Adrenal gland (tissue), 12 donors: ENCODE results near the gene GMPR2. TPM values are rescaled to one million over a fixed set of nuclear protein-coding genes. Genes with fewer than 3 reads are reported as not detected.

Source experiments
- DNase-seq, 7 donors: peaks; one replicate each; pipeline ENCODE4 v3.0.0-alpha.2; 2019 to 2020
- H3K27ac ChIP-seq, 5 donors: fragments of 200-600 bp; sonication (generic) in 4 of 5; 1 replicate in 3 of 5; 2 replicates in 2 of 5; pipeline versions ENCODE4 v1.5.1 to v1.8.0; 2016 to 2020; ENCODE audit warnings: mild to moderate bottlenecking in 1 of 5
- H3K27me3 ChIP-seq: fragments of 200-600 bp; 2 replicates; pipeline ENCODE4 v1.8.0; 2021
- H3K36me3 ChIP-seq, 2 donors: fragments of 200-600 bp; replicated peaks in 1 of 2; 1 replicate in 1 of 2; 2 replicates in 1 of 2; pipeline versions ENCODE4 v1.5.1 to v1.8.0; 2018 to 2022
- H3K4me1 ChIP-seq, 2 donors: fragments of 200-600 bp; replicated peaks in 1 of 2; 1 replicate in 1 of 2; 2 replicates in 1 of 2; pipeline versions ENCODE4 v1.5.1 to v1.8.0; 2018 to 2021
- H3K4me3 ChIP-seq, 4 donors: fragments of 200-600 bp; sonication (generic) in 3 of 4; one replicate each; pipeline ENCODE4 v1.5.1; 2016 to 2018
- H3K9me3 ChIP-seq, 3 donors: fragments of 200-600 bp; sonication (generic) in 1 of 3; replicated peaks in 1 of 3; 1 replicate in 2 of 3; 2 replicates in 1 of 3; pipeline versions ENCODE4 v1.5.1 to v1.8.0; 2016 to 2021
- POLR2A ChIP-seq, 2 donors: fragments of 450-650 bp; IDR thresholded peaks; one replicate each; pipeline ENCODE4 v1.6.1; 2017; ENCODE audit warnings: antibody characterized with exemption in 2 of 2, mild to moderate bottlenecking in 2 of 2, moderate library complexity in 1 of 2
- WGBS, 4 donors: extraction: QIAGEN DNeasy Blood & Tissue Kit in 2 of 4; methylation state at CpG; one replicate each; pipeline versions ENCODE4 v1.1.5 to v1.1.7; 2013 to 2017; 5-methylcytosine and 5-hydroxymethylcytosine counted together
- intact Hi-C, 2 donors: fragments of 100-400 bp; cut with DNase I; formaldehyde crosslinking; loops; one replicate each; pipeline versions ENCODE4 v1.14.1 to v1.15.0; 2022 to 2023
- polyA plus RNA-seq, 3 donors: library from polyadenylated mRNA; stranded (reverse); fragments of 200-250 nt in 2 of 3; fragments of 350-450 nt in 1 of 3; fragmentation: Illumina TruSeq in 1 of 3; extraction: RNeasy Lipid Tissue Mini Kit (QIAGEN cat#74804) in 1 of 3; gene quantifications; one replicate each; pipeline ENCODE4 v1.2.3, GENCODE V29; 2013 to 2014
- total RNA-seq, 9 donors: library from RNA; depleted of rRNA in 4 of 9; stranded (reverse); fragments of >200 nt in 4 of 9; fragments of 120-200 nt in 1 of 9; fragmentation: NEBNext Ultra II Directional in 1 of 9; extraction: Animal tissue kit (Norgen Biotek cat#: 25700) in 1 of 9; gene quantifications; one replicate each; pipeline versions ENCODE4 v1.1.0 to v1.2.4, GENCODE V29; 2013 to 2023
- TF ChIP-seq, protein P1 (sequence below), 6 experiments: fragments of 450-650 bp in 4 of 6; fragments of 200-600 bp in 2 of 6; sonication (generic) in 1 of 6; IDR thresholded peaks; 1 replicate in 5 of 6; 2 replicates in 1 of 6; pipeline versions ENCODE4 v1.5.1 to v1.8.0; 2016 to 2021; ENCODE audit warnings: antibody characterized with exemption in 6 of 6, mild to moderate bottlenecking in 2 of 6, moderate library complexity in 1 of 6
- donor health status: healthy with polysubstance abuse.
- donor health status: Bipolar disorder and iron deficiency.
- donor health status: DM: yes; HTN: yes; CAD: no.
- donor health status: DM: no; HTN: no; CAD: no.
- donor health status: DM: no; HTN: no; CAD: no.
- donor health status: DM: yes; HTN: yes; CAD: no.

The GMPR2 gene
- total and polyA plus RNA-seq, 12 donors, result 70.6 to 188 (median 124) TPM

DNA sequence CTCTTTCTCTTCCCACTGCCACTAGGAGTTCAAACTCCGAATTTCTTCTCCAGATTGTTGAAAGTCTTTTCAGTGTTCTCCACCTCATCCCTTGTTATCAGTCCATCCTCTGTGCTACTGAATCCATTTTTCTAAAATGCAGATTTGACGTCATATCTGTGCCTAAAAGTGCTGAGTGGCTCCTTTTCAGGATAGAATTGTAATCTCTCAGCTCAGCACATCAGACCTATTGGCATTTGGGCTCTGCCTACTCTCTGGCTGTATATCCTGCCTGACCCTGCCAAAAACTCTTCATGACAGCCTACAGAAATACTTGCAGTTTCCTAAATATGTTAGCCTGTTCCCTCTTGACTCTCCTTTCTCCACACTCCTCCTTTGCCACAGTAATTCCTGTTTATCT is 39.7 kb downstream of the GMPR2 start:
- TF ChIP-seq, protein P1, sequence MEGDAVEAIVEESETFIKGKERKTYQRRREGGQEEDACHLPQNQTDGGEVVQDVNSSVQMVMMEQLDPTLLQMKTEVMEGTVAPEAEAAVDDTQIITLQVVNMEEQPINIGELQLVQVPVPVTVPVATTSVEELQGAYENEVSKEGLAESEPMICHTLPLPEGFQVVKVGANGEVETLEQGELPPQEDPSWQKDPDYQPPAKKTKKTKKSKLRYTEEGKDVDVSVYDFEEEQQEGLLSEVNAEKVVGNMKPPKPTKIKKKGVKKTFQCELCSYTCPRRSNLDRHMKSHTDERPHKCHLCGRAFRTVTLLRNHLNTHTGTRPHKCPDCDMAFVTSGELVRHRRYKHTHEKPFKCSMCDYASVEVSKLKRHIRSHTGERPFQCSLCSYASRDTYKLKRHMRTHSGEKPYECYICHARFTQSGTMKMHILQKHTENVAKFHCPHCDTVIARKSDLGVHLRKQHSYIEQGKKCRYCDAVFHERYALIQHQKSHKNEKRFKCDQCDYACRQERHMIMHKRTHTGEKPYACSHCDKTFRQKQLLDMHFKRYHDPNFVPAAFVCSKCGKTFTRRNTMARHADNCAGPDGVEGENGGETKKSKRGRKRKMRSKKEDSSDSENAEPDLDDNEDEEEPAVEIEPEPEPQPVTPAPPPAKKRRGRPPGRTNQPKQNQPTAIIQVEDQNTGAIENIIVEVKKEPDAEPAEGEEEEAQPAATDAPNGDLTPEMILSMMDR (IDR thresholded peaks at IDR 0.05), result no peak
- TF ChIP-seq POLR2A (IDR thresholded peaks at IDR 0.05), result no peak
- intact Hi-C loops, result no loop called here
- Histone ChIP-seq H3K27ac (no peak overlapping the region), H3K36me3 (peaks cover 0 to 9% of the 10 kb centered on the region in 2 donors), H3K4me1 (peaks cover 5 to 22% of the 10 kb centered on the region in 2 donors), H3K9me3 (no peaks in the 10 kb centered on the region), H3K27me3 (no peaks in the 10 kb centered on the region), H3K4me3 (no peak overlapping the region)
- DNase-seq, result no peak
- WGBS, 4 donors, result 77 to 87% (median 80%) methylated on average over 2 of the region's 2 CpGs

- WGBS, 4 donors, result 47 to 83% (median 74%) methylated on average over 3 of the region's 3 CpGs
- intact Hi-C loops, result no loop called here
- Histone ChIP-seq H3K4me1 (peaks cover 5 to 22% of the 10 kb centered on the region in 2 donors), H3K36me3 (no peaks in the 10 kb centered on the region), H3K4me3 (no peak overlapping the region), H3K27me3 (no peaks in the 10 kb centered on the region), H3K27ac (peak overlapping the region in 1 of 5 donors; percentile 29), H3K9me3 (no peaks in the 10 kb centered on the region)
- DNase-seq, result no peak
- no peak for TF ChIP-seq POLR2A (IDR thresholded peaks at IDR 0.05)
- TF ChIP-seq, protein P1 (IDR thresholded peaks at IDR 0.05), result no peak
These were observed 40.8 kb downstream of the GMPR2 start for GRCh38 chr14:24273422-24273998.

- WGBS, 4 donors, result 61 to 81% (median 79%) methylated on average over 3 of the region's 3 CpGs
- peak in 1 of 7 donors; percentile 72 for DNase-seq
- no peak for TF ChIP-seq POLR2A (IDR thresholded peaks at IDR 0.05)
- TF ChIP-seq, protein P1 (IDR thresholded peaks at IDR 0.05), result no peak
- no peaks in the 10 kb centered on the region for H3K27me3 ChIP-seq
- H3K9me3 ChIP-seq, result no peaks in the 10 kb centered on the region
- H3K27ac ChIP-seq, result peak overlapping the region in 1 of 5 donors; percentile 29
- intact Hi-C loops, result no loop called here
- H3K4me3 ChIP-seq, result no peak overlapping the region
- H3K4me1 ChIP-seq, result peaks cover 5 to 22% of the 10 kb centered on the region in 2 donors
- no peaks in the 10 kb centered on the region for H3K36me3 ChIP-seq
These were observed 41.4 kb downstream of the GMPR2 start for GRCh38 chr14:24274101-24274543.

DNA sequence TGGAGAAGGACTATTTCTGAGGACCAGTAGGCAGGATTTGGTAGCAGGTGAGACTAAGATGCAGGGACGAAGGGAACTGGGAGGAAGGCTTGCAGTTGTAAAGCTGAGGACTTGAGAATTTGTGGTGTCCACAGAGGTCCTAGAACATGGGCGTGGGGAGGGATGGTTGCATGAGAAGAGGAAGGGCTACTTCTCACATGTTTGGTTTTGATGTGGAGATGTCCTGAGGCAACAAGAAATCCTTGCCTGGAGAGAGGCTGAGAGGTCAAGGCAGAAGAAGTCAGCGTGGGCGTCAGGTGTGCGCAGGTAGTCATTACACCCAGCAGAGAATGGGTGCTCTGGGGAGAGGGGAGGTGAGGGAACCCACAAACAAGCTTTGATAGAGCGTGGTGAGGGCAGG is 44.3 kb downstream of the GMPR2 start:
- intact Hi-C loops, result no loop called here
- H3K4me1 ChIP-seq, result peaks cover under 1 to 22% of the 10 kb centered on the region in 2 donors
- H3K4me3 ChIP-seq, result no peak overlapping the region
- H3K27ac ChIP-seq, result peak overlapping the region in 2 of 5 donors; percentile 26 to 42
- no peak for TF ChIP-seq POLR2A (IDR thresholded peaks at IDR 0.05)
- TF ChIP-seq, protein P1 (IDR thresholded peaks at IDR 0.05), result no peak
- DNase-seq, result no peak
- 80 to 87% (median 85%) methylated on average over 6 of the region's 6 CpGs for WGBS, 4 donors
- no peaks in the 10 kb centered on the region for H3K27me3 ChIP-seq
- H3K36me3 ChIP-seq, result no peaks in the 10 kb centered on the region
- H3K9me3 ChIP-seq, result no peaks in the 10 kb centered on the region
